ENCODE data around the gene MSH4.
"Not testable (repeated sequence)": the region's sequence is repeated elsewhere in the genome, so short reads cannot be mapped to it uniquely, and the experiment has no call there.

MSH4 gene

GRCh38 chr1:75792091-75792490 is 4.6 kb upstream of the MSH4 start:
- DNase-seq = no peak
- intact Hi-C loops (cut with DNase I) = no loop called here

- intact Hi-C loops (cut with DNase I) = no loop called here
These were observed 2.3 kb upstream of the MSH4 start for GRCh38 chr1:75794382-75794781.

GRCh38 chr1:75795703-75796193 is 934 bp upstream of the MSH4 start:
- DNase-seq = no peak
- intact Hi-C loops (cut with DNase I) = no loop called here

More at GRCh38 chr1:75794382-75794781, 2.3 kb upstream of the MSH4 start:
- no peak for DNase-seq

GRCh38 chr1:75797273-75797588 is 549 bp downstream of the MSH4 start:
- intact Hi-C loops (cut with DNase I) = no loop called here
- DNase-seq = no peak

GRCh38 chr1:75797606-75798216 is 1.0 kb downstream of the MSH4 start:
- intact Hi-C loops (cut with DNase I) = no loop called here
- DNase-seq = no peak

GRCh38 chr1:75801480-75801879 is 4.8 kb downstream of the MSH4 start:
- DNase-seq; intact Hi-C loops (cut with DNase I): not testable (repeated sequence)

- intact Hi-C loops (cut with DNase I) = no loop called here
- DNase-seq = no peak
These were observed 12.2 kb downstream of the MSH4 start for GRCh38 chr1:75808921-75809320.

- intact Hi-C loops (cut with DNase I); DNase-seq: not testable (repeated sequence)
These were observed 13.4 kb downstream of the MSH4 start for GRCh38 chr1:75810113-75810512.

GRCh38 chr1:75811211-75811981 is 14.7 kb downstream of the MSH4 start:
- intact Hi-C loops (cut with DNase I) = no loop called here
- DNase-seq = no peak

- no peak for DNase-seq
- intact Hi-C loops (cut with DNase I) = no loop called here
These were observed 15.4 kb downstream of the MSH4 start for GRCh38 chr1:75812065-75812464.

- intact Hi-C loops (cut with DNase I); DNase-seq: not testable (repeated sequence)
These were observed 26.9 kb downstream of the MSH4 start for GRCh38 chr1:75823596-75823995.

- DNase-seq = no peak
- intact Hi-C loops (cut with DNase I) = no loop called here
These were observed 39.9 kb downstream of the MSH4 start for GRCh38 chr1:75836528-75837100.

GRCh38 chr1:75838079-75838478 is 41.4 kb downstream of the MSH4 start:
- intact Hi-C loops (cut with DNase I) = no loop called here
- DNase-seq = no peak

- intact Hi-C loops (cut with DNase I) = no loop called here
- no peak for DNase-seq
These were observed 44.7 kb downstream of the MSH4 start for GRCh38 chr1:75841421-75841820.

GRCh38 chr1:75845576-75845975 is 48.9 kb downstream of the MSH4 start:
- intact Hi-C loops (cut with DNase I) = no loop called here
- no peak for DNase-seq

- intact Hi-C loops (cut with DNase I) = no loop called here
- DNase-seq = no peak
These were observed 58.3 kb downstream of the MSH4 start for GRCh38 chr1:75855010-75855409.

GRCh38 chr1:75855734-75856133 is 59.1 kb downstream of the MSH4 start:
- DNase-seq = no peak
- intact Hi-C loops (cut with DNase I) = no loop called here

GRCh38 chr1:75861831-75862230 is 65.1 kb downstream of the MSH4 start:
- intact Hi-C loops (cut with DNase I) = no loop called here
- DNase-seq = no peak

GRCh38 chr1:75870951-75871350 is 74.3 kb downstream of the MSH4 start:
- no peak for DNase-seq
- intact Hi-C loops (cut with DNase I) = no loop called here

- intact Hi-C loops (cut with DNase I) = no loop called here
- no peak for DNase-seq
These were observed 83.3 kb downstream of the MSH4 start for GRCh38 chr1:75879985-75880384.

- DNase-seq = no peak
- intact Hi-C loops (cut with DNase I) = no loop called here
These were observed 87.8 kb downstream of the MSH4 start for GRCh38 chr1:75884437-75884836.

Data from head of caudate nucleus (tissue), 42 donors.